HepG2 (cell line): ENCODE results near the gene SPATS2. TPM values are rescaled to one million over a fixed set of nuclear protein-coding genes. Genes with fewer than 3 reads are reported as not detected.

Experiments
- ATAC-seq: fragments of 200-7000 bp; cut with Tn5 transposase; 3 replicates; pipeline ENCODE4 v1.9.1; 2020; ENCODE audit warnings: mild to moderate bottlenecking, moderate library complexity
- BruUV-seq: library from RNA; stranded (reverse); fragments of 400-500 nt; replicated peaks from 2 replicates; lab custom pipeline; 2021; lab: Mats Ljungman, UMichigan
- CTCF ChIA-PET: fragments of 300-600 bp; formaldehyde crosslinking; extraction: SDS; loops from one replicate; lab custom pipeline; 2021; ENCODE audit warnings: low total read pairs, inconsistent platforms, low intra/inter-chr PET ratio; lab: Yijun Ruan, JAX
- POLR2A ChIA-PET: fragments of 350-600 bp; sonication (Branson Sonifier 250); formaldehyde crosslinking; loops from one replicate; lab custom pipeline; 2020; ENCODE audit warnings: antibody characterized with exemption, inconsistent platforms; lab: Yijun Ruan, JAX
- DNase-seq: peaks from one replicate; pipeline ENCODE4 v3.0.0-alpha.2; 2015; ENCODE audit warnings: low spot score
- FAIRE-seq: peaks from 3 replicates; lab custom pipeline; 2011; peaks lifted over from hg19 to GRCh38; lab: Jason Lieb, UNC
- H2AFZ ChIP-seq: one replicate; pipeline ENCODE4 v1.6.1; 2011; ENCODE audit warnings: low read length, inconsistent platforms
- H3K27ac ChIP-seq: fragments of 300-600 bp; 3 replicates; pipeline ENCODE4 v1.8.0; 2011; ENCODE audit warnings: mixed run types, mild to moderate bottlenecking, mixed read lengths, low read length, inconsistent platforms; ENCODE audit not compliant: insufficient read depth; ENCODE audit errors: extremely low read length
- H3K27me3 ChIP-seq, 2 experiments: fragments of 200-600 bp in 1 of 2; 2 replicates in 1 of 2; 3 replicates in 1 of 2; pipeline versions ENCODE4 v1.6.0 to v1.8.0; 2011; ENCODE audit warnings: low read length in 2 of 2, mild to moderate bottlenecking in 2 of 2, moderate library complexity in 2 of 2, inconsistent platforms in 1 of 2; ENCODE audit not compliant: insufficient read depth in 2 of 2, control insufficient read depth in 1 of 2
- H3K36me3 ChIP-seq, 2 experiments: fragments of 200-600 bp in 1 of 2; replicated peaks in 1 of 2; 2 replicates in 1 of 2; 3 replicates in 1 of 2; pipeline versions ENCODE4 v1.5.1 to v1.8.0; 2011; ENCODE audit warnings: low read length in 2 of 2, inconsistent platforms in 1 of 2; ENCODE audit not compliant: insufficient read depth in 2 of 2, control insufficient read depth in 1 of 2
- H3K4me1 ChIP-seq: 2 replicates; pipeline ENCODE4 v1.5.1; 2012; ENCODE audit warnings: low read length, inconsistent platforms; ENCODE audit not compliant: insufficient read depth
- H3K4me2 ChIP-seq: 2 replicates; pipeline ENCODE4 v1.6.0; 2011; ENCODE audit warnings: low read depth, low read length, inconsistent platforms
- H3K4me3 ChIP-seq, 3 experiments: fragments of 200-600 bp in 1 of 3; sonication (generic), shearing (Covaris generic) in 1 of 3; replicated peaks in 1 of 3; 2 replicates each; pipeline ENCODE4 v1.5.1; 2011 to 2016; ENCODE audit warnings: low read length in 3 of 3, inconsistent platforms in 2 of 3, low read depth in 2 of 3, mild to moderate bottlenecking in 2 of 3, control low read depth in 1 of 3, mixed read lengths in 1 of 3; ENCODE audit not compliant: insufficient read depth in 1 of 3
- H3K79me2 ChIP-seq: one replicate; pipeline ENCODE4 v1.6.1; 2011; ENCODE audit warnings: low read length, inconsistent platforms; ENCODE audit not compliant: insufficient read depth
- H3K9ac ChIP-seq: 2 replicates; pipeline ENCODE4 v1.6.0; 2011; ENCODE audit warnings: mild to moderate bottlenecking, low read depth, low read length, inconsistent platforms; ENCODE audit not compliant: insufficient read depth
- H3K9me3 ChIP-seq: 2 replicates; pipeline ENCODE4 v1.5.1; 2012; ENCODE audit warnings: mild to moderate bottlenecking, low read length
- H4K20me1 ChIP-seq: 2 replicates; pipeline ENCODE4 v1.6.0; 2011; ENCODE audit warnings: inconsistent platforms, mild to moderate bottlenecking, low read length, moderate library complexity; ENCODE audit not compliant: insufficient read depth
- ARID4A ChIP-seq: sonication (generic); formaldehyde crosslinking; IDR thresholded peaks from 2 replicates; pipeline ENCODE4 v1.5.0; 2020; ENCODE audit warnings: mild to moderate bottlenecking, missing genetic modification reagents, borderline replicate concordance
- ARNT2 ChIP-seq: sonication (generic); formaldehyde crosslinking; IDR thresholded peaks from 2 replicates; pipeline ENCODE4 v1.8.0; 2022; ENCODE audit warnings: mild to moderate bottlenecking, low read depth, missing genetic modification reagents, moderate library complexity
- ATF2 ChIP-seq: sonication (generic); formaldehyde crosslinking; IDR thresholded peaks from 2 replicates; pipeline ENCODE4 v1.4.0; 2020; ENCODE audit warnings: missing genetic modification reagents
- BRD4 ChIP-seq: sonication (generic); formaldehyde crosslinking; IDR thresholded peaks from 2 replicates; pipeline ENCODE4 v1.4.0; 2020; ENCODE audit warnings: missing genetic modification reagents
- CBFB ChIP-seq: sonication (generic); formaldehyde crosslinking; IDR thresholded peaks from 2 replicates; pipeline ENCODE4 v1.4.0; 2020; ENCODE audit warnings: missing genetic modification reagents
- CBX1 ChIP-seq: IDR thresholded peaks from one replicate; pipeline ENCODE4 v1.6.1; 2016; ENCODE audit warnings: antibody characterized with exemption, low read depth
- FOXP4 ChIP-seq: sonication (generic); formaldehyde crosslinking; IDR thresholded peaks from 2 replicates; pipeline ENCODE4 v1.4.0; 2020; ENCODE audit warnings: missing genetic modification reagents
- KDM2A ChIP-seq: sonication (generic); formaldehyde crosslinking; IDR thresholded peaks from 2 replicates; pipeline ENCODE4 v1.4.0; 2020; ENCODE audit warnings: low read depth, missing genetic modification reagents, borderline replicate concordance
- KLF13 ChIP-seq: sonication (generic); formaldehyde crosslinking; IDR thresholded peaks from 2 replicates; pipeline ENCODE4 v1.4.0; 2020; ENCODE audit warnings: mild to moderate bottlenecking, missing genetic modification reagents
- NCOA5 ChIP-seq: sonication (generic); formaldehyde crosslinking; IDR thresholded peaks from 2 replicates; pipeline ENCODE4 v1.4.0; 2020; ENCODE audit warnings: missing genetic modification reagents
- ZBTB38 ChIP-seq: sonication (generic); formaldehyde crosslinking; IDR thresholded peaks from 2 replicates; pipeline ENCODE4 v1.5.1; 2020; ENCODE audit warnings: mild to moderate bottlenecking, missing genetic modification reagents
- ZFP1 ChIP-seq: IDR thresholded peaks from 2 replicates; pipeline ENCODE4 v1.6.1; 2016
- ZFP36L1 ChIP-seq: sonication (generic); formaldehyde crosslinking; IDR thresholded peaks from 2 replicates; pipeline ENCODE4 v1.8.0; 2022; ENCODE audit warnings: mild to moderate bottlenecking, missing genetic modification reagents, moderate library complexity
- ZNF562 ChIP-seq: sonication (generic); formaldehyde crosslinking; IDR thresholded peaks from 2 replicates; pipeline ENCODE4 v1.8.0; 2022; ENCODE audit warnings: missing genetic modification reagents, borderline replicate concordance
- ZNF572 ChIP-seq: sonication (generic); formaldehyde crosslinking; IDR thresholded peaks from 2 replicates; pipeline ENCODE4 v1.5.1; 2020; ENCODE audit warnings: mild to moderate bottlenecking, missing genetic modification reagents
- ZNF598 ChIP-seq: sonication (generic); formaldehyde crosslinking; IDR thresholded peaks from 2 replicates; pipeline ENCODE4 v1.5.1; 2020; ENCODE audit warnings: mild to moderate bottlenecking, missing genetic modification reagents, borderline replicate concordance
- ZSCAN22 ChIP-seq: sonication (generic); formaldehyde crosslinking; IDR thresholded peaks from 2 replicates; pipeline ENCODE4 v1.4.0; 2020; ENCODE audit warnings: mild to moderate bottlenecking, missing genetic modification reagents
- ZSCAN29 ChIP-seq: sonication (generic); formaldehyde crosslinking; conservative IDR thresholded peaks from 2 replicates; pipeline ENCODE4 v1.4.0; 2020; ENCODE audit warnings: mild to moderate bottlenecking, missing genetic modification reagents
- WGBS: methylation state at CpG from one replicate; pipeline ENCODE4 v1.1.6; 2017; ENCODE audit warnings: low lambda C conversion rate; 5-methylcytosine and 5-hydroxymethylcytosine counted together
- in situ Hi-C: cut with HindIII; loops from 2 replicates; pipeline ENCODE4 v1.10.0; 2017; ENCODE audit warnings: low pct_unique_long_range_greater_than_20kb; ENCODE audit not compliant: extremely low pct_ligation_motif_present
- intact Hi-C: fragments of 100-400 bp; cut with micrococcal nuclease; formaldehyde crosslinking; loops from one replicate; pipeline ENCODE4 v1.10.0; 2022; ENCODE audit not compliant: unreplicated experiment
- polyA plus RNA-seq, 8 experiments: library from polyadenylated mRNA; depleted of rRNA in 3 of 8; stranded (reverse) in 7 of 8; unstranded in 1 of 8; fragments of >200 nt; fragmentation: Illumina TruSeq in 4 of 8; extraction: Trizol in 4 of 8; gene quantifications; 2 replicates each; pipeline versions ENCODE4 v1.2.1 to v1.2.3, GENCODE V29; 2011 to 2016; ENCODE audit warnings: low read depth in 4 of 8, missing spikeins in 1 of 8, mixed read lengths in 1 of 8; ENCODE audit not compliant: insufficient read depth in 1 of 8
- total RNA-seq, 5 experiments: library from RNA; depleted of rRNA; stranded (reverse); fragments of >200 nt; fragmentation: Illumina TruSeq; extraction: Trizol; gene quantifications; 2 replicates each; pipeline ENCODE4 v1.2.3, GENCODE V29; 2016; ENCODE audit warnings: low read depth in 1 of 5
- TF ChIP-seq, protein P1 (sequence below): IDR thresholded peaks from 2 replicates; pipeline ENCODE4 v1.6.1; 2012; ENCODE audit warnings: inconsistent platforms

The SPATS2 gene
- total and polyA plus RNA-seq, 2 of the 13 experiments (the other 11 are each of a cell fraction or from before 2014, with no cell fraction given), result 19.3 to 28.1 TPM

- TF ChIP-seq ZNF572 (CRISPR knock-in tag) (no peak), NCOA5 (CRISPR knock-in tag) (no peak), ZNF562 (CRISPR knock-in tag) (no peak), BRD4 (CRISPR knock-in tag) (no peak), ARID4A (CRISPR knock-in tag) (no peak), ZSCAN29 (CRISPR knock-in tag) (no peak), ZNF598 (CRISPR knock-in tag) (no peak), ZFP1 (no peak), ZBTB38 (CRISPR knock-in tag) (no peak), CBX1 (no peak), CBFB (no peak), ARNT2 (no peak), KDM2A (CRISPR knock-in tag) (no peak), ZSCAN22 (no peak), FOXP4 (CRISPR knock-in tag) (no peak), KLF13 (no peak), ATF2 (CRISPR knock-in tag) (no peak), ZFP36L1 (CRISPR knock-in tag) (no peak)
- TF ChIP-seq, protein P1, sequence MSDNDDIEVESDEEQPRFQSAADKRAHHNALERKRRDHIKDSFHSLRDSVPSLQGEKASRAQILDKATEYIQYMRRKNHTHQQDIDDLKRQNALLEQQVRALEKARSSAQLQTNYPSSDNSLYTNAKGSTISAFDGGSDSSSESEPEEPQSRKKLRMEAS, result no peak
- CTCF ChIA-PET, result no interaction called here
- H3K79me2 ChIP-seq, result no peaks in the 10 kb centered on the region
- H3K4me1 ChIP-seq, result peaks cover 37% of the 10 kb centered on the region
- no peak for ATAC-seq
- FAIRE-seq, result no peak
- in situ Hi-C loops (no loop called here), intact Hi-C loops (no loop called here)
- DNase-seq, result no peak
- WGBS, result 2% methylated on average over 6 of the region's 6 CpGs
- peaks cover 13 to 81% of the 10 kb centered on the region in 2 experiments; a peak in 4 of 5 replicates for H3K27me3 ChIP-seq
- no peak overlapping the region for H3K4me2 ChIP-seq
- no peaks in the 10 kb centered on the region for H3K36me3 ChIP-seq
- H3K9me3 ChIP-seq, result no peaks in the 10 kb centered on the region
- 0 out of 2 replicates have a peak, but pooled peaks cover 2% of the 10 kb centered on the region for H4K20me1 ChIP-seq
- no TSS peak for BruUV-seq
- H3K9ac ChIP-seq, result no peak overlapping the region
- no peak overlapping the region for H3K27ac ChIP-seq
- no peak overlapping the region for H2AFZ ChIP-seq
- H3K4me3 ChIP-seq, result no peak overlapping the region
- POLR2A ChIA-PET, result no interaction called here
These were observed 28.3 kb upstream of the SPATS2 start for GRCh38 chr12:49338830-49339463.
